HEK293 (cell line): Measurements from ENCODE around the gene SYNDIG1L.

Experiments used
- KLF16 ChIP-seq: fragments of 450-650 bp; formaldehyde crosslinking; IDR thresholded peaks from 2 replicates; pipeline ENCODE4 v1.5.1; 2017; ENCODE audit warnings: missing biosample characterization, missing genetic modification characterization
- REST ChIP-seq: fragments of 450-650 bp; formaldehyde crosslinking; IDR thresholded peaks from 2 replicates; pipeline ENCODE4 v1.5.1; 2016; ENCODE audit warnings: missing biosample characterization, missing genetic modification characterization
- ZNF658 ChIP-seq: fragments of 450-650 bp; formaldehyde crosslinking; IDR thresholded peaks from 2 replicates; pipeline ENCODE4; 2016; ENCODE audit warnings: missing biosample characterization, missing genetic modification characterization

DNA sequence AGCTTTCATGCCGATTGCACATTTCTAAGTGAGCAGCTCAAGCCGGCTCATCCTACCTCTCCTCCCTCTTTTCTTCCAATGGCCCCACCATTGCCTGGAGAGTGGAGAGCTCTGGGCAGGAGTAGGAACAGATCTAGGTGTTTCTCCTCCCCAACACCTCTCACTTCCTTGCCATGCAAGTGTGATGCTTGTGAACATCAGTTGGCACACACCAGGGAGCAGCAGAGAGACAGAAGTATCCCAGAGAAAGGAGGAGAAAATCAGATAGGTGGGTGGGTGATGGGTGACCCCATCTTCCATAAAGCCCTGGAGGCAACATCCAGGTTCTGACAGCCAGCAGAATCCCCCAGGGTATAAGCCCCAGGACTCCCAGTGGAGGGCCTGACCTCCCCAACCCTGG, 39.3 kb upstream of the SYNDIG1L start:
- TF ChIP-seq ZNF658 (no peak), KLF16 (tag by site-specific recombination) (no peak), REST (no peak)
